ENCODE data around the gene WWOX. TPM values are rescaled to one million over a fixed set of nuclear protein-coding genes. Genes with fewer than 3 reads are reported as not detected.

The WWOX gene
- total and polyA plus RNA-seq, 2 of the 8 experiments (the other 6 are each of a cell fraction or from before 2014, with no cell fraction given), result 5.4 to 16.7 TPM

GRCh38 chr16:78672779-78673556 lies 573.5 kb downstream of the WWOX start:
- Histone ChIP-seq H3K4me1 (replicated peaks in 1 of 4; ENCODE audit: control insufficient read depth in 3 of 4, insufficient read depth in 4 of 4, low read length in 3 of 4) (no peaks in the 10 kb centered on the region), H2AK5ac (ENCODE audit: low read depth, low read length) (no peak overlapping the region), H2AFZ (ENCODE audit: low read length) (no peak overlapping the region), H2BK120ac (replicated peaks; ENCODE audit: low read depth, low read length) (no peak overlapping the region), H4K20me1 (replicated peaks in 1 of 2; ENCODE audit: control insufficient read depth in 1 of 2, insufficient read depth in 2 of 2, low read length in 2 of 2) (no peaks in the 10 kb centered on the region), H3K23me2 (ENCODE audit: low read depth, low read length) (no peaks in the 10 kb centered on the region), H3K4ac (replicated peaks; ENCODE audit: insufficient read length, low read depth, low read length) (no peak overlapping the region), H3K27ac (ENCODE audit: low read depth, low read length) (no peak overlapping the region), H3K9ac (replicated peaks in 1 of 4; ENCODE audit: extremely low read depth in 1 of 4, low read depth in 3 of 4, low read length in 3 of 4) (no peak overlapping the region), H3K4me2 (ENCODE audit: insufficient read depth in 1 of 2, low read depth in 2 of 2, low read length in 2 of 2) (no peak overlapping the region), H3K56ac (replicated peaks; ENCODE audit: insufficient read length, low read depth, low read length) (no peak overlapping the region), H2BK20ac (ENCODE audit: low read length) (no peak overlapping the region), H3K36me3 (ENCODE audit: control insufficient read depth in 2 of 4, insufficient read depth in 4 of 4, low read length in 3 of 4) (no peaks in the 10 kb centered on the region), H3K79me2 (ENCODE audit: control insufficient read depth in 1 of 2, insufficient read depth in 2 of 2, low read length in 2 of 2) (no peaks in the 10 kb centered on the region), H4K5ac (ENCODE audit: insufficient read length, low read depth, low read length) (no peak overlapping the region), H3K9me3 (ENCODE audit: insufficient read depth in 2 of 2, low read depth in 1 of 2, low read length in 1 of 2) (no peaks in the 10 kb centered on the region), H4K91ac (replicated peaks; ENCODE audit: insufficient read length, low read length) (no peak overlapping the region), H3K4me3 (ENCODE audit: extremely low read depth in 1 of 4, insufficient read depth in 2 of 4, low read depth in 3 of 4, low read length in 4 of 4) (no peak overlapping the region), H3K23ac (ENCODE audit: insufficient read length) (no peak overlapping the region), H3K14ac (ENCODE audit: insufficient read length) (no peak overlapping the region), H2BK12ac (ENCODE audit: low read depth, low read length) (no peak overlapping the region), H3K27me3 (replicated peaks in 1 of 4; ENCODE audit: control insufficient read depth in 3 of 4, extremely low read depth in 1 of 4, insufficient read depth in 3 of 4, low read length in 3 of 4) (no peaks in the 10 kb centered on the region), H3K79me1 (ENCODE audit: low read depth, low read length) (no peaks in the 10 kb centered on the region), H4K8ac (ENCODE audit: extremely low read depth, insufficient read depth, low read length) (no peak overlapping the region), H2BK15ac (ENCODE audit: low read length) (no peak overlapping the region), H3K18ac (ENCODE audit: extremely low read depth, low read length) (no peak overlapping the region), H2BK5ac (ENCODE audit: low read depth, low read length) (no peak overlapping the region)
- WGBS, 2 experiments (ENCODE audit: extremely low coverage in 1 of 2, insufficient coverage in 1 of 2, insufficient read length in 1 of 2, insufficient replicate concordance in 2 of 2, low coverage in 1 of 2, low lambda C conversion rate in 2 of 2, missing lambda C conversion rate in 1 of 2), result 86% methylated on average over 16 of the region's 17 CpGs; no CpG with 5 or more reads in 1 of the 2 experiments
- FAIRE-seq (no peak), DNase-seq (ENCODE audit: low read depth in 1 of 2, low spot score in 2 of 2) (no peak)
- CTCF ChIA-PET (ENCODE audit: partially characterized antibody), result interaction anchor here (0.6 to 1.5 kb wide), 4 partner anchors 9 to 553 kb away, joined by 3 read pairs; no protein-coding TSS in a partner anchor
- POLR2A ChIA-PET (ENCODE audit: partially characterized antibody), result no interaction called here
- TF ChIP-seq SIX5 (IDR thresholded peaks at IDR 0.05; ENCODE audit: low read depth, low read length) (no peak), CBX5 (IDR thresholded peaks at IDR 0.05; ENCODE audit: low read depth, low read length) (no peak), SP2 (IDR thresholded peaks at IDR 0.05; ENCODE audit: low read length) (no peak), TAF1 (IDR thresholded peaks at IDR 0.05; ENCODE audit: low read depth, low read length) (no peak), SAP30 (IDR thresholded peaks at IDR 0.05; ENCODE audit: insufficient read depth, insufficient replicate concordance, low read length) (no peak), USF2 (IDR thresholded peaks at IDR 0.05; ENCODE audit: low read length) (no peak), BCL11A (IDR thresholded peaks at IDR 0.05; ENCODE audit: low read depth in 2 of 2, low read length in 2 of 2) (no peak), MAX (IDR thresholded peaks at IDR 0.05) (no peak), KDM1A (IDR thresholded peaks at IDR 0.05; ENCODE audit: borderline replicate concordance, low read length) (no peak), SRF (IDR thresholded peaks at IDR 0.05; ENCODE audit: low read depth, low read length) (no peak), CHD2 (IDR thresholded peaks at IDR 0.05; ENCODE audit: low read length) (no peak), HDAC6 (IDR thresholded peaks at IDR 0.05; ENCODE audit: low read depth, low read length) (no peak)

Data from H1 (cell line).